Liver (tissue), 9 donors: ENCODE results near the gene CASR. TPM values are rescaled to one million over a fixed set of nuclear protein-coding genes. Genes with fewer than 3 reads are reported as not detected.
"Not testable (repeated sequence)": the region's sequence is repeated elsewhere in the genome, so short reads cannot be mapped to it uniquely, and the experiment has no call there.

Experiments used
- DNase-seq: peaks from one replicate; pipeline ENCODE4 v3.0.0-alpha.2; 2017; ENCODE audit warnings: low spot score
- H3K27ac ChIP-seq, 2 donors: one replicate each; pipeline ENCODE4 v1.7.0; 2013; ENCODE audit warnings: inconsistent platforms in 2 of 2, low read length in 2 of 2, control low read depth in 1 of 2, low read depth in 1 of 2, mild to moderate bottlenecking in 1 of 2
- H3K27me3 ChIP-seq, 4 donors: one replicate each; pipeline versions ENCODE4 v1.6.1 to v1.7.0; 2013; ENCODE audit warnings: low read length in 3 of 4, inconsistent platforms in 1 of 4, mild to moderate bottlenecking in 1 of 4, moderate library complexity in 1 of 4; ENCODE audit not compliant: control insufficient read depth in 4 of 4, insufficient read depth in 4 of 4
- H3K36me3 ChIP-seq, 4 donors: one replicate each; pipeline versions ENCODE4 v1.6.1 to v1.7.0; 2013; ENCODE audit warnings: low read length in 3 of 4, mild to moderate bottlenecking in 3 of 4, low read depth in 1 of 4, moderate library complexity in 1 of 4; ENCODE audit not compliant: control insufficient read depth in 4 of 4, insufficient read depth in 3 of 4
- H3K4me1 ChIP-seq, 4 donors: one replicate each; pipeline versions ENCODE4 v1.6.1 to v1.7.0; 2013; ENCODE audit warnings: low read length in 3 of 4, mild to moderate bottlenecking in 3 of 4, moderate library complexity in 1 of 4; ENCODE audit not compliant: control insufficient read depth in 4 of 4, insufficient read depth in 4 of 4
- H3K4me3 ChIP-seq, 3 donors: one replicate each; pipeline versions ENCODE4 v1.6.1 to v1.7.0; 2013; ENCODE audit warnings: low read length in 3 of 3, control low read depth in 1 of 3, low read depth in 1 of 3, mild to moderate bottlenecking in 1 of 3
- H3K9ac ChIP-seq, 2 donors: one replicate each; pipeline ENCODE4 v1.7.0; 2013; ENCODE audit warnings: low read length in 2 of 2, mild to moderate bottlenecking in 2 of 2, moderate library complexity in 2 of 2, control low read depth in 1 of 2, low read depth in 1 of 2
- H3K9me3 ChIP-seq, 4 donors: one replicate each; pipeline versions ENCODE4 v1.6.1 to v1.7.0; 2013; ENCODE audit warnings: low read length in 3 of 4; ENCODE audit not compliant: control insufficient read depth in 4 of 4
- CTCF ChIP-seq: fragments of 150-350 bp; IDR thresholded peaks from 2 replicates; pipeline ENCODE4 v1.5.1; 2017; ENCODE audit warnings: improper control_type of control experiment, low read depth, low read length; ENCODE audit not compliant: missing input control
- EGR1 ChIP-seq, 2 donors: IDR thresholded peaks; 2 replicates each; pipeline ENCODE4 v1.6.1; 2016 to 2018; ENCODE audit warnings: antibody characterized with exemption in 2 of 2, low read depth in 2 of 2
- FOXA1 ChIP-seq: IDR thresholded peaks from 2 replicates; pipeline ENCODE4 v1.6.1; 2016; ENCODE audit warnings: antibody characterized with exemption
- FOXA2 ChIP-seq: IDR thresholded peaks from 2 replicates; pipeline ENCODE4 v1.6.1; 2016; ENCODE audit warnings: antibody characterized with exemption
- GABPA ChIP-seq, 2 donors: IDR thresholded peaks in 1 of 2; conservative IDR thresholded peaks in 1 of 2; 2 replicates each; pipeline ENCODE4 v1.6.1; 2016; ENCODE audit warnings: antibody characterized with exemption in 2 of 2, mild to moderate bottlenecking in 1 of 2, moderate library complexity in 1 of 2
- HNF4G ChIP-seq: IDR thresholded peaks from 2 replicates; pipeline ENCODE4 v1.6.1; 2016; ENCODE audit warnings: antibody characterized with exemption
- JUND ChIP-seq, 2 donors: IDR thresholded peaks; 2 replicates each; pipeline ENCODE4 v1.6.1; 2016; ENCODE audit warnings: antibody characterized with exemption in 2 of 2
- MAX ChIP-seq: IDR thresholded peaks from 2 replicates; pipeline ENCODE4 v1.6.1; 2016; ENCODE audit warnings: antibody characterized with exemption
- NR2F2 ChIP-seq: IDR thresholded peaks from 2 replicates; pipeline ENCODE4 v1.6.1; 2016; ENCODE audit warnings: antibody characterized with exemption
- RAD21 ChIP-seq, 2 donors: IDR thresholded peaks; 2 replicates each; pipeline ENCODE4 v1.6.1; 2016; ENCODE audit warnings: antibody characterized with exemption in 2 of 2, mild to moderate bottlenecking in 2 of 2
- RXRA ChIP-seq, 2 donors: IDR thresholded peaks; 2 replicates each; pipeline ENCODE4 v1.6.1; 2017 to 2018; ENCODE audit warnings: antibody characterized with exemption in 2 of 2, mild to moderate bottlenecking in 1 of 2
- SP1 ChIP-seq: IDR thresholded peaks from 2 replicates; pipeline ENCODE4 v1.6.1; 2018; ENCODE audit warnings: antibody characterized with exemption, mild to moderate bottlenecking
- YY1 ChIP-seq: IDR thresholded peaks from 2 replicates; pipeline ENCODE4 v1.6.1; 2016; ENCODE audit warnings: antibody characterized with exemption, mild to moderate bottlenecking
- WGBS: extraction: QIAGEN DNeasy Blood & Tissue Kit; methylation state at CpG from one replicate; pipeline ENCODE4 v1.1.7; 2013; 5-methylcytosine and 5-hydroxymethylcytosine counted together
- polyA plus RNA-seq, 2 donors: library from polyadenylated mRNA; stranded (reverse) in 1 of 2; unstranded in 1 of 2; fragments of 200-250 nt in 1 of 2; fragments of >200 nt in 1 of 2; fragmentation: Nextera tagmentation in 1 of 2; extraction: Ambion mirVana in 1 of 2; gene quantifications; one replicate each; pipeline versions ENCODE4 v1.2.1 to v1.2.3, GENCODE V29; 2013 to 2015
- total RNA-seq, 2 donors: library from RNA; depleted of rRNA; stranded (reverse); fragments of >200 nt; gene quantifications; one replicate each; pipeline ENCODE4 v1.2.3, GENCODE V29; 2014
- TF ChIP-seq, protein P1 (sequence below): IDR thresholded peaks from 2 replicates; pipeline ENCODE4 v1.6.1; 2016; ENCODE audit warnings: antibody characterized with exemption, mild to moderate bottlenecking
- donor health status: healthy.
- donor health status: healthy.
- donor health status: healthy.
- donor health status: healthy.
- donor health status: healthy.

CASR gene
- total and polyA plus RNA-seq, 4 donors: 0.05 to 0.29 (median 0.14) TPM

GRCh38 chr3:122200661-122201060, 17.2 kb downstream of the CASR start:
- no peaks in the 10 kb centered on the region for H3K27me3 ChIP-seq
- no peaks in the 10 kb centered on the region for H3K4me1 ChIP-seq
- H3K9ac ChIP-seq: no peak overlapping the region
- 44% methylated on average over 3 of the region's 3 CpGs for WGBS
- peaks cover 0 to 1% (median 0%) of the 10 kb centered on the region in 4 donors for H3K9me3 ChIP-seq
- H3K4me3 ChIP-seq: no peak overlapping the region
- TF ChIP-seq EGR1 (IDR thresholded peaks at IDR 0.05; ENCODE audit: low read depth in 2 of 2) (no peak), GABPA (IDR thresholded peaks at IDR 0.05 in 1 of 2, conservative IDR thresholded peaks at IDR 0.05 in 1 of 2) (no peak), CTCF (no peak), RXRA (IDR thresholded peaks at IDR 0.05) (no peak), HNF4G (no peak), NR2F2 (no peak), RAD21 (IDR thresholded peaks at IDR 0.05) (no peak)
- H3K27ac ChIP-seq: no peak overlapping the region
- H3K36me3 ChIP-seq: no peaks in the 10 kb centered on the region
- no peak for DNase-seq

DNA sequence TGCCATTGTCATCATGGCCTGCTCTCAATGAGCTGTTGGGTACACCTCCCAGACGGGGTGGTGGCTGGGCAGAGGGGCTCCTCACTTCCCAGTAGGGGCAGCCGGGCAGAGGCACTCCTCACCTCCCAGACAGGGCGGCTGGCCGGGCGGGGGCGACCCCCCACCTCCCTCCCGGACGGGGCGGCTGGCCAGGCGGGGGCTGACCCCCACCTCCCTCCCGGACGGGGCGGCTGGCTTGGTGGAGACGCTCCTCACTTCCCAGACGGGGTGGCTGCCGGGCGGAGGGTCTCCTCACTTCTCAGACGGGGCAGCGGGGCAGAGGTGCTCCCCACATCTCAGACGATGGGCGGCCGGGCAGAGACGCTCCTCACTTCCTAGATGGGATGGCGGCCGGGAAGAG, 18.0 kb downstream of the CASR start:
- not testable (repeated sequence) for H3K4me1 ChIP-seq, H3K4me3 ChIP-seq, H3K36me3 ChIP-seq, DNase-seq, H3K9me3 ChIP-seq, H3K9ac ChIP-seq, H3K27ac ChIP-seq, H3K27me3 ChIP-seq
- WGBS: 97% methylated on average over 21 of the region's 25 CpGs

GRCh38 chr3:122208579-122208978, 25.1 kb downstream of the CASR start:
- DNase-seq: no peak
- Histone ChIP-seq H3K4me1 (no peaks in the 10 kb centered on the region), H3K27ac (no peak overlapping the region), H3K9ac (no peak overlapping the region), H3K27me3 (no peaks in the 10 kb centered on the region), H3K9me3 (no peaks in the 10 kb centered on the region), H3K36me3 (no peaks in the 10 kb centered on the region), H3K4me3 (no peak overlapping the region)
- 82% methylated on average over 4 of the region's 4 CpGs for whole genome bisulfite sequencing
- TF ChIP-seq RAD21 (IDR thresholded peaks at IDR 0.05) (no peak), MAX (no peak), JUND (IDR thresholded peaks at IDR 0.05) (no peak), NR2F2 (no peak), YY1 (no peak), HNF4G (no peak), SP1 (no peak), FOXA1 (no peak)

DNA sequence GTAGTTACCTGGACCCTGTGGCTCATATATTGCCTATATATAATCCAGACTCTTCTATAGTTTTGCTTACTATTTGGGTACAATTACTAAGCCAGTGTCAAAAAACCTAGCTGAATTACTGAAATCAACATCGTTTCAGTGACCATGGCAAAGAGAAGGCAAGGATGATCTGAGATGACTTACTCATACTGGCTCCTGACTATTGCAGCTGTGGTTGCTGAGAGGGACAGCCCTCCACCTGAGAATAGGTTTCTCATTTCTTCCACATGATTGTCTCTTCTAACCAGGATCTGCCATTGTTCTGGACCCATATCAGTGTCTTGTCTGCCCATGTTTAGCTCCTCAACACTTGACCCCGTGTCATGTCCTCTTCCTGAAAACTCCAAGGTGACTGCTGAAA, 30.2 kb downstream of the CASR start:
- Histone ChIP-seq H3K9ac (no peak overlapping the region), H3K27ac (no peak overlapping the region), H3K4me3 (no peak overlapping the region), H3K9me3 (no peaks in the 10 kb centered on the region), H3K36me3 (no peaks in the 10 kb centered on the region), H3K4me1 (peaks cover 2 to 21% (median 15%) of the 10 kb centered on the region in 4 donors), H3K27me3 (no peaks in the 10 kb centered on the region)
- 43% methylated on average over 2 of the region's 2 CpGs for WGBS
- TF ChIP-seq SP1: no peak
- TF ChIP-seq, protein P1, sequence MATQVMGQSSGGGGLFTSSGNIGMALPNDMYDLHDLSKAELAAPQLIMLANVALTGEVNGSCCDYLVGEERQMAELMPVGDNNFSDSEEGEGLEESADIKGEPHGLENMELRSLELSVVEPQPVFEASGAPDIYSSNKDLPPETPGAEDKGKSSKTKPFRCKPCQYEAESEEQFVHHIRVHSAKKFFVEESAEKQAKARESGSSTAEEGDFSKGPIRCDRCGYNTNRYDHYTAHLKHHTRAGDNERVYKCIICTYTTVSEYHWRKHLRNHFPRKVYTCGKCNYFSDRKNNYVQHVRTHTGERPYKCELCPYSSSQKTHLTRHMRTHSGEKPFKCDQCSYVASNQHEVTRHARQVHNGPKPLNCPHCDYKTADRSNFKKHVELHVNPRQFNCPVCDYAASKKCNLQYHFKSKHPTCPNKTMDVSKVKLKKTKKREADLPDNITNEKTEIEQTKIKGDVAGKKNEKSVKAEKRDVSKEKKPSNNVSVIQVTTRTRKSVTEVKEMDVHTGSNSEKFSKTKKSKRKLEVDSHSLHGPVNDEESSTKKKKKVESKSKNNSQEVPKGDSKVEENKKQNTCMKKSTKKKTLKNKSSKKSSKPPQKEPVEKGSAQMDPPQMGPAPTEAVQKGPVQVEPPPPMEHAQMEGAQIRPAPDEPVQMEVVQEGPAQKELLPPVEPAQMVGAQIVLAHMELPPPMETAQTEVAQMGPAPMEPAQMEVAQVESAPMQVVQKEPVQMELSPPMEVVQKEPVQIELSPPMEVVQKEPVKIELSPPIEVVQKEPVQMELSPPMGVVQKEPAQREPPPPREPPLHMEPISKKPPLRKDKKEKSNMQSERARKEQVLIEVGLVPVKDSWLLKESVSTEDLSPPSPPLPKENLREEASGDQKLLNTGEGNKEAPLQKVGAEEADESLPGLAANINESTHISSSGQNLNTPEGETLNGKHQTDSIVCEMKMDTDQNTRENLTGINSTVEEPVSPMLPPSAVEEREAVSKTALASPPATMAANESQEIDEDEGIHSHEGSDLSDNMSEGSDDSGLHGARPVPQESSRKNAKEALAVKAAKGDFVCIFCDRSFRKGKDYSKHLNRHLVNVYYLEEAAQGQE: no peak
- no peak for TF ChIP-seq JUND (IDR thresholded peaks at IDR 0.05)
- TF ChIP-seq NR2F2: no peak
- no peak for TF ChIP-seq FOXA2
- no peak for DNase-seq
